Umbilical cord (tissue), 2 donors: ENCODE data around the gene NTSR1. TPM values are rescaled to one million over a fixed set of nuclear protein-coding genes. Genes with fewer than 3 reads are reported as not detected.

Experiments
- DNase-seq: peaks from one replicate; pipeline ENCODE4 v3.0.0-alpha.2; 2015; ENCODE audit warnings: low spot score
- total RNA-seq: library from RNA; depleted of rRNA; stranded (reverse); fragments of >200 nt; gene quantifications from one replicate; pipeline ENCODE4 v1.2.3, GENCODE V29; 2014; ENCODE audit warnings: low replicate concordance; ENCODE audit not compliant: insufficient read depth

NTSR1 gene
- total RNA-seq, 1 donor from 2014 or later, result 1.4 TPM

GRCh38 chr20:62707921-62708521 lies 615 bp upstream of the NTSR1 start:
- DNase-seq, result no peak

DNA sequence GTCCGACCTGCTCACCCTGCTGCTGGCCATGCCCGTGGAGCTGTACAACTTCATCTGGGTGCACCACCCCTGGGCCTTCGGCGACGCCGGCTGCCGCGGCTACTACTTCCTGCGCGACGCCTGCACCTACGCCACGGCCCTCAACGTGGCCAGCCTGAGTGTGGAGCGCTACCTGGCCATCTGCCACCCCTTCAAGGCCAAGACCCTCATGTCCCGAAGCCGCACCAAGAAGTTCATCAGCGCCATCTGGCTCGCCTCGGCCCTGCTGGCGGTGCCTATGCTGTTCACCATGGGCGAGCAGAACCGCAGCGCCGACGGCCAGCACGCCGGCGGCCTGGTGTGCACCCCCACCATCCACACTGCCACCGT lies 885 bp downstream of the NTSR1 start:
- DNase-seq, result no peak

GRCh38 chr20:62710221-62710885 lies 1.7 kb downstream of the NTSR1 start:
- DNase-seq, result no peak

DNA sequence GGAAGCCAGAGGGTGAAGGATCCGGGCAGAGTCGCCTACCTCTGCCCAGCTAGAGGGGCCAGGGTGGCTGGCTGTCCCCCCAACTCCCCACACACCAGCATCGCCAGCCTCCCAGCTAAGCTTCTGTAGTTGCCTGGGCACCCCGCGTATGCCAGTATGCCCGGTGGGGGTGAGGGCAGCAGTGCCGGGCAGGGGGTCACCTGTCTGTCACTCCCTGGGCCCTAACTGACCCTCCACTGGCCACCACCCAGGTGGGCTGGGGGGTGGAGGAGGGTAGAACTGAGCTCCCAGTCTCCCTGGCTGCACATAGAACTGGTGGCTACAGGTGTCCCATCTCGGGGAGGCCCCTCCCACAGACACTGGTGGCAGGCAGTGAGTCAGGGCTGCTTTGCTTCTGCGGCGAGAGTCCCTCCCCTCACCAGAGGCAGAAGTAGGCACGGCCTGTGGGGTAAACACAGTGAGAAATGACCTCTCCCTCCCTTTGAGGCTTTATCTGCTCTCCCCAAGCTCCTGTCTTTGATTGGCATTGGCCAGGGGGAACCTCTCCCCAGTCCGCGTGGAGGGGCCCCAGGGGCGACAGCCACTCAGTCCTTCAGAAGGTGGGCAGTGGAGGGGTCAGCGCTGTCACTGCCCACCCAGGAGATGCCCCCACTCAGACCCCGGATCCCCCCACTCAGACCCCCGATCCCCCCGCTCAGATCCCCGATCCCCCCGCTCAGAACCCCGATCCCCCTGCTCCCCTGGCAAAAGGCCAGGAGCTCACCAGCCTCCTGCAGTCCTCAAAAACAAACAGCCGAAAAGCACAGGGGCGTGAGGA lies 2.5 kb downstream of the NTSR1 start:
- no peak for DNase-seq

GRCh38 chr20:62711703-62712101 lies 3.1 kb downstream of the NTSR1 start:
- no peak for DNase-seq

DNA sequence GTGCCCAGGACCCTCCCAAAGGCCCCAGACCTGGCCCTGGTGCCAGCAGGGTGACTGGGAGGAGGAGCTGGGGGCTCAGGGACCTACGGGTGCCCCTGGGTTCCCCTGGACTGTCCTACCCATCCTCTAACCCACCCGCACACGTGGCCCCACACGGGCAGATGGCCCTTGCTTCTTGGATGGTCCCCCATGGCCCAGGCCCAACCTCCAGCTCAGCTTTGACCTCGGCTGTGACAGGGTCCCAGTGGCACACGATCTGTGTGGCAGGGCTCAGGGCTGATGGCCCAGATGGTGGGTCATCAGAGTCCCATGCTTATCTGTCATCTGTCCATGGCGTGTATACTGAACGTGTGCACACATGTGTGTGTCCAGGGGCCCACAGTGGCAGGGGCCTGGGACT lies 4.0 kb downstream of the NTSR1 start:
- no peak for DNase-seq

DNA sequence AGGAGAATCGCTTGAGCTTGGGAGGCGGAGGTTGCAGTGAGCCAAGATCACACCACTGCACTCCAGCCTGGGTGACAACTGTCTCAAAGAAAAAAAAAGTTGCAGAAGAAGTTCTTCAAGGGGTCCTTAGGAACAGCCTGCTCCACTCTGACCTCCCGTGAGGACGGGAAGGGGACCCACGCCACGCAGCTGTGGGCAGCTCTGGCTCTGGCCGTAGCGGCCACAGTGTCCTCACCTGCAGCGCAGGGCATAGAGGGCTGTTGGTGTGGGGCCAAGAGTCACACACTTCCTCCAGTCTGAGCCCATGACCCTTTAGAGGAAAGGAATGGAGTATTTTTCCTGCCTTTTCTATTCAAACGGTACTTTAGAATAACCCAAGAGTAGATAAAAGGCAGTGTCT lies 5.4 kb downstream of the NTSR1 start:
- no peak for DNase-seq

- no peak for DNase-seq
These were observed 6.2 kb downstream of the NTSR1 start for GRCh38 chr20:62714799-62715198.

DNA sequence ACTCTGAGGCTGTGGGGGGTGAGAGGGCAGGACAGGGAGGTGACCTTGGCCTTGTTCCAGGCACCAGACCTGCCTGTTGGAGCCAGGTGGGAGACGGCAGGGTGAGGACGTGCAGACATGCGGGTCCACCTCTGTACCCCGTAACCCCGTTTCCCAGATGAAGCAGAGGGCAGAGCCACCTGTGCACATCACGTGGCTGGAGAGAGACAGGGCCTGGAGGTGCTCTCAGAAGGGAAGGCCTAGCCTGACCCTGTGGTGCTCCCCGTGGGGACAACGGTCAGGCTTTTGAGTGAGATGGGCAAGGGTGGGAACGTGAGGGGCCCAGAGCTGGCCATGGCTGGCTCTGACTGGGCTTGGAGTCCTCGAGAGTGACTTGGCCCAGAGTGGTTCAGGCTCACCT lies 6.6 kb downstream of the NTSR1 start:
- no peak for DNase-seq

- no peak for DNase-seq
These were observed 7.7 kb downstream of the NTSR1 start for GRCh38 chr20:62716198-62716940.

DNA sequence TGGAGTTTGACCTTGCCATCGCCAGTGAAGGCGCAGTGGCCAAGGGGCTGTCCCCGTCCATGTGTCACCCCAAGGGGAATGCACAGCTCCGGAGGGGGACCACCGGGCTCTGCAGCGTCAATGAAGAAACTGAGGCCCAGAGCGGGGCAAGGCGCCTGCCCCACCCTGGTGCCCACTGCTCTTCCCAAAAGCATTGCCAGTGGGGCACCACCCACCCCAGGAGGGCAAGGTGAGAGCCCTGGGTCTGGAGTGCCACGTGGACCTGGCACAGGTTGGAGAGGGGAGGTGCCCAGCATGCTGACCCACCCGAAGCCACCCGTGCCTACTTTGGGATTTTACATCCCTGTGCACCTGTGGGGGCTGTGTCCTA lies 8.3 kb downstream of the NTSR1 start:
- no peak for DNase-seq

DNA sequence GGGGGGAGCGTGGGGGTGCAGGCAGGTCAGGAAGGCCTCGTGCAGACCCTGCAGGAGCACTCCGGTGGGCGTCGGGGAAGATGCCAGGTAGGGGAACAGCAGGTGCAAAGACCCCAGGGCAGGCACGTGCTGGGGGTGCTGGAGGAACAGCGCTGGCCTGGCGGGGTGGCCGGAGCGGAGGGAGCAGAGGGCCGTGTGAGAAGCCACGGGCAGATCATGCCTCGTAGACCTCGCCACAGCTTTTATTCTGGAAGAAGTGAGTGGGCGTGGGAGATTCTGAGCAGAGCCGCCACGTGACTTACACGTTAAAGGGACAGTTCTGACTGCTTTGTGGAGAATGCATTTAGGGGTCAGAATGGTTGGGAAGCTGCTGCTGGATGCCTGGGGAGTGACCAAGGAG lies 9.3 kb downstream of the NTSR1 start:
- no peak for DNase-seq

DNA sequence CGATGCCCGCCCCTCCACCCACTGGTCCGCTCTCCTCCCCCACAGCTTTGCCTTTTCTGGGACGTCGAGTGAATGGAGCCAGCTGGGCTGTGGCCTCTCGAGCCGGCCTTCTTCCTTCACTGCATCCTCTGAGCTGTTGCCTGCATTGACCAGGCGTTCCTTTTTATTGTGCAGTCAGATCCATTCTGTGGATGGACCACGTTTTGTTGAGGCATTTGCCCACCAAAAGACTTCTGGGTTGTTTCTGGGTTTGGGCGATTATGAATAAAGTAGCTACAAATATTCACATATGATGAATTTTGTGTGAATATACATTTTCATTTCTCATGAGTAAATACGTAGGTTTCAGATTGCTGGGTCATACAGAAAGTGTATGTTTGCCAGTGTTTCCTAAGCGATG lies 9.9 kb downstream of the NTSR1 start:
- DNase-seq, result no peak

DNA sequence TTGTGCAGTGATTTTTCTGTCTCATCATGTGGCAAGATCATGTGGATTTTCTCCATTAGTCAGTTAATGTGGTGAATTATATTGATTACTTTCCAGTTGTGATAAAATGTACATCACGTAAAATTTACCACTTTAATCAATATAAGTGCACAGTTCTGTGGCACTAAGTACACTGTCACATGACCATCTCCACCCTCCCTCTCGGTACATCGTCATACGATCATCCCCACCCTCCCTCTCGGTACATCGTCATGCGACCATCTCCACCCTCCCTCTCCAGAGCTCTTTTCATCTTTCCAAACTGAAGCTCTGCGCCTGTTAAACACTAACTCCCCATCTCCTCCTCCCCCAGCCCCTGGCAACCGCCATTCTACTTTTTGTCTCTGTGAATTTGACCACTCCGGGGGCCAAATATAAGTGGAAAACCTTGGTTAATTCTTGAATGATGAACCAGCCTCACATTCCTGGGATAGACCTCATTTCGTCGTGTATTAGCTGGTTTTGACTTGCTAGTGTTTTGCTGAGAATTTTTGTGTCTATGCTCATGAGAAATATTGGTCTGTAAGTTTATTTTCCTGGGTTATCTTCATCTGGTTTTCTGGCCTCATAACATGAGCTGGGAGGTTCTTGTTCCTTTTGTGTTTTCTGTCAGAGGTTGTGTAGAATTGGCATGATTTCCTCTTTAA lies 10.8 kb downstream of the NTSR1 start:
- DNase-seq, result no peak

DNA sequence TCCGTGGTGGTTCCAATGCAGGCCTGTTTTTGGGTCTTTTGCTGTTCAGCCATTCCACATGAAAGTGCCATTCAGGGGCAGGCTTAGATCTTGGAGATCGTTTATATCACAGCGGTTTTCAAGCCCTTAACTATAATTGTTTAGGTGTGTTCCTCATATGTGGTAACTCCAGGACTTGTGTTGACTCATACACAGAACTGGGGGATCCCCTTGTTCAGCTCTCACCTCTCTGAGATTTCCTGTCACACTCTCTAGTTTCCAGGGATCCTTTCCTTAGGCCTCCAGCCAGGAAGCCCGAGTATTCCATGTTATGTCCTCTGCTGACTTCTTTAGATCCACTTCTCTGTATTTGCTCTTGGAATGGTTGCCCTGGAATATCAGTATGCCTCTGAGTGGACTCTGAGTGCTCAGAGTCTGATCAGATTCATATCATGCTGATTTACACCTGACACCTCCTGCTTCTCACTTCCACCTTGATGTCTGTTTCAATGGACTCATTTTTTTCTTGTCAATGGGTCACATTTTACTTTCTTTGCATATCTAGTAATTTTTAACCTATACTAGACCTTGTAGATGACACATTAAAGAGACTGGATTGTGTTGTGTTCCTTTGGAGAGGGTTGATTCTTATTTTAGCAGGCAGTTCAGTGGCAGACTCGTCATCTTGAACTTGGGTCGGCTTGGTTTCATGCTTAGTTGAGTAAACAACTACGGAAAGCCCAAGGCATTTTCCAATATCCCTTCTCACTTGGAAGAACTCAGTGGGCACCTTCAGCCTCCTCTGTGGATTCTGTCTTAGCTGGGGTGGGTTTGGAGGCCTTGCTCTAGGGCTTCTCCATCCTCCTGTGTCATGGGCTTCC lies 13.1 kb downstream of the NTSR1 start:
- no peak for DNase-seq

DNA sequence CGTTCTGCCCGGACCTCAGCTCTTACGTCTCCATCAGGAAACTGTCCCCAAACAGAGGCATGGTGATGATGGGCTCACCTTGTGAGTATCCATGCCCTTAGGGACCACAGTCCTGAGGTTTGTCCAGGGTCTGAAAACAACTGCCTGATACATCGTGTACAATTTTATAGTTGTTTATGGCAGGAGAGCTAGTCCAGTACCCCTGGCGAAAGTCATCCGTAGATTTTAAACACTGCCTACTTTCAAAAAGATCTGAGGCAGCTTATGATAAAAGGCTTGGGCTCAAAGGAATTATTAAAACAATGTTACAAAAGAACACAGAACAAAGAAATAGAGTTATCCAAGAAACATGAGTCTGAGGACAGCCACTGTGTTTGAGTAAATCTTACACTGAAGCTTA lies 14.0 kb downstream of the NTSR1 start:
- no peak for DNase-seq

- DNase-seq, result no peak
These were observed 14.7 kb downstream of the NTSR1 start for GRCh38 chr20:62723351-62723750.

- DNase-seq, result no peak
These were observed 15.3 kb downstream of the NTSR1 start for GRCh38 chr20:62723768-62724450.

DNA sequence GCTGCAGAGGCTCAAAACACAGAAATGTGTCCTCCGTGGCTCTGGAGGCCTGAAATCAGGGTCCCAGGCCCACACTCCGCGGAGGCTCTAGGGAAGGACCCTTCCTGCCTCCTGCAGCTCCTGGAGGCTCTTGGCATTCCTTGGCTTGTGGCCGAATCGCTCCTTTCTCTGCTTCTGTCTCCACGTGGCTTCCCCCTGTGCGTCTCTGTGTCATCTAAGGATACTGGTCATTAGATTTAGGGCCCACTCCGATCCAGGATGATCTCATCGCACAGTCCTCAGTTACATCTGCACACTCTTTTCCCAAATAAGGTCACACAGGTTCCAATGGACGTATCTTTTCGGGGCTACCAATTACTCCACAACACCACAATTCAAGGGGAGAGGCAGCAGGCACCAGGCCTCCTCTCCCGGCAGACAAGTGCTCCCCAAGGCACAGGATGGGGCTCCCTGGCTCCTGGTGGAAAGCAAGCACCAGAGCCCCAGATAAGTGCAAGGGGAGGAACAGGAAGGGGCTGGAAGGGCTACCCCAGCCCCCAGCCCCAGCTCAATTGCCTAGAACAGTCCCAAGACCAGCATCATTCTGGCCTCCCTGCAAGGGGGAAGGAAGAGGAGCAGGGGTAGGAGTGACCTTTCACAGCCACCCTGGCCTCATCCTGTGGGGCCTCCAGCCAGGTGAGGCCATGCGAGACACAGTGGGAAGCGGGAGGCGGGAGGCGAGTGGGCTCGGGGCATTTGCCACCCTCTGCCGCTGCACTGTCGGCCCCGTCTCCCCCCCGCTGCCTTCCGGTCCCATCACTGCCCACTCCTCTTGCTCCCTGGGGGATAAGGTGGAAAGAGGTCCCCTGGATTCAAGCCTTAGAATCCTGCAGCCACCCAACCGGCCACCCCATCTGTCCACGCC lies 16.3 kb downstream of the NTSR1 start:
- DNase-seq, result no peak
